ENCODE measurements around the gene EDAR.

- no peak for TF ChIP-seq POLR2A (IDR thresholded peaks at IDR 0.05)
- no peak for TF ChIP-seq CTCF (IDR thresholded peaks at IDR 0.05)
These were observed 84.3 kb downstream of the EDAR start for GRCh38 chr2:108904680-108905079.
